Liver (tissue), 9 donors: Measurements from ENCODE around the gene PPP2CA. TPM values are rescaled to one million over a fixed set of nuclear protein-coding genes. Genes with fewer than 3 reads are reported as not detected.
A peak's percentile ranks its signal among the peaks of the same experiment; 100 is the strongest.

Source experiments
- DNase-seq: peaks from one replicate; pipeline ENCODE4 v3.0.0-alpha.2; 2017; ENCODE audit warnings: low spot score
- H3K27ac ChIP-seq, 2 donors: one replicate each; pipeline ENCODE4 v1.7.0; 2013; ENCODE audit warnings: inconsistent platforms in 2 of 2, low read length in 2 of 2, control low read depth in 1 of 2, low read depth in 1 of 2, mild to moderate bottlenecking in 1 of 2
- H3K27me3 ChIP-seq, 4 donors: one replicate each; pipeline versions ENCODE4 v1.6.1 to v1.7.0; 2013; ENCODE audit warnings: low read length in 3 of 4, inconsistent platforms in 1 of 4, mild to moderate bottlenecking in 1 of 4, moderate library complexity in 1 of 4; ENCODE audit not compliant: control insufficient read depth in 4 of 4, insufficient read depth in 4 of 4
- H3K36me3 ChIP-seq, 4 donors: one replicate each; pipeline versions ENCODE4 v1.6.1 to v1.7.0; 2013; ENCODE audit warnings: low read length in 3 of 4, mild to moderate bottlenecking in 3 of 4, low read depth in 1 of 4, moderate library complexity in 1 of 4; ENCODE audit not compliant: control insufficient read depth in 4 of 4, insufficient read depth in 3 of 4
- H3K4me1 ChIP-seq, 4 donors: one replicate each; pipeline versions ENCODE4 v1.6.1 to v1.7.0; 2013; ENCODE audit warnings: low read length in 3 of 4, mild to moderate bottlenecking in 3 of 4, moderate library complexity in 1 of 4; ENCODE audit not compliant: control insufficient read depth in 4 of 4, insufficient read depth in 4 of 4
- H3K4me3 ChIP-seq, 3 donors: one replicate each; pipeline versions ENCODE4 v1.6.1 to v1.7.0; 2013; ENCODE audit warnings: low read length in 3 of 3, control low read depth in 1 of 3, low read depth in 1 of 3, mild to moderate bottlenecking in 1 of 3
- H3K9ac ChIP-seq, 2 donors: one replicate each; pipeline ENCODE4 v1.7.0; 2013; ENCODE audit warnings: low read length in 2 of 2, mild to moderate bottlenecking in 2 of 2, moderate library complexity in 2 of 2, control low read depth in 1 of 2, low read depth in 1 of 2
- H3K9me3 ChIP-seq, 4 donors: one replicate each; pipeline versions ENCODE4 v1.6.1 to v1.7.0; 2013; ENCODE audit warnings: low read length in 3 of 4; ENCODE audit not compliant: control insufficient read depth in 4 of 4
- EGR1 ChIP-seq, 2 donors: IDR thresholded peaks; 2 replicates each; pipeline ENCODE4 v1.6.1; 2016 to 2018; ENCODE audit warnings: antibody characterized with exemption in 2 of 2, low read depth in 2 of 2
- FOXA1 ChIP-seq: IDR thresholded peaks from 2 replicates; pipeline ENCODE4 v1.6.1; 2016; ENCODE audit warnings: antibody characterized with exemption
- FOXA2 ChIP-seq: IDR thresholded peaks from 2 replicates; pipeline ENCODE4 v1.6.1; 2016; ENCODE audit warnings: antibody characterized with exemption
- GABPA ChIP-seq, 2 donors: IDR thresholded peaks in 1 of 2; conservative IDR thresholded peaks in 1 of 2; 2 replicates each; pipeline ENCODE4 v1.6.1; 2016; ENCODE audit warnings: antibody characterized with exemption in 2 of 2, mild to moderate bottlenecking in 1 of 2, moderate library complexity in 1 of 2
- HNF4A ChIP-seq, 2 donors: conservative IDR thresholded peaks; 2 replicates each; pipeline ENCODE4 v1.6.1; 2016; ENCODE audit warnings: antibody characterized with exemption in 2 of 2, mild to moderate bottlenecking in 2 of 2
- HNF4G ChIP-seq: IDR thresholded peaks from 2 replicates; pipeline ENCODE4 v1.6.1; 2016; ENCODE audit warnings: antibody characterized with exemption
- JUND ChIP-seq, 2 donors: IDR thresholded peaks; 2 replicates each; pipeline ENCODE4 v1.6.1; 2016; ENCODE audit warnings: antibody characterized with exemption in 2 of 2
- NR2F2 ChIP-seq: IDR thresholded peaks from 2 replicates; pipeline ENCODE4 v1.6.1; 2016; ENCODE audit warnings: antibody characterized with exemption
- RAD21 ChIP-seq, 2 donors: IDR thresholded peaks; 2 replicates each; pipeline ENCODE4 v1.6.1; 2016; ENCODE audit warnings: antibody characterized with exemption in 2 of 2, mild to moderate bottlenecking in 2 of 2
- RXRA ChIP-seq, 2 donors: IDR thresholded peaks; 2 replicates each; pipeline ENCODE4 v1.6.1; 2017 to 2018; ENCODE audit warnings: antibody characterized with exemption in 2 of 2, mild to moderate bottlenecking in 1 of 2
- SP1 ChIP-seq: IDR thresholded peaks from 2 replicates; pipeline ENCODE4 v1.6.1; 2018; ENCODE audit warnings: antibody characterized with exemption, mild to moderate bottlenecking
- TAF1 ChIP-seq: conservative IDR thresholded peaks from 2 replicates; pipeline ENCODE4 v1.6.1; 2016; ENCODE audit warnings: antibody characterized with exemption, mild to moderate bottlenecking
- YY1 ChIP-seq: IDR thresholded peaks from 2 replicates; pipeline ENCODE4 v1.6.1; 2016; ENCODE audit warnings: antibody characterized with exemption, mild to moderate bottlenecking
- WGBS: extraction: QIAGEN DNeasy Blood & Tissue Kit; methylation state at CpG from one replicate; pipeline ENCODE4 v1.1.7; 2013; 5-methylcytosine and 5-hydroxymethylcytosine counted together
- polyA plus RNA-seq, 2 donors: library from polyadenylated mRNA; stranded (reverse) in 1 of 2; unstranded in 1 of 2; fragments of 200-250 nt in 1 of 2; fragments of >200 nt in 1 of 2; fragmentation: Nextera tagmentation in 1 of 2; extraction: Ambion mirVana in 1 of 2; gene quantifications; one replicate each; pipeline versions ENCODE4 v1.2.1 to v1.2.3, GENCODE V29; 2013 to 2015
- total RNA-seq, 2 donors: library from RNA; depleted of rRNA; stranded (reverse); fragments of >200 nt; gene quantifications; one replicate each; pipeline ENCODE4 v1.2.3, GENCODE V29; 2014
- TF ChIP-seq, protein P1 (sequence below): IDR thresholded peaks from 2 replicates; pipeline ENCODE4 v1.6.1; 2016; ENCODE audit warnings: antibody characterized with exemption
- TF ChIP-seq, protein P2 (sequence below): fragments of 150-350 bp; IDR thresholded peaks from 2 replicates; pipeline ENCODE4 v1.5.1; 2017; ENCODE audit warnings: improper control_type of control experiment, low read depth, low read length; ENCODE audit not compliant: missing input control
- TF ChIP-seq, protein P3 (sequence below): IDR thresholded peaks from 2 replicates; pipeline ENCODE4 v1.6.1; 2016; ENCODE audit warnings: antibody characterized with exemption, mild to moderate bottlenecking
- TF ChIP-seq, protein P4 (sequence below): IDR thresholded peaks from 2 replicates; pipeline ENCODE4 v1.6.1; 2016; ENCODE audit warnings: antibody characterized with exemption
- TF ChIP-seq, protein P5 (sequence below): IDR thresholded peaks from 2 replicates; pipeline ENCODE4 v1.6.1; 2016; ENCODE audit warnings: antibody characterized with exemption
- donor health status: healthy.
- donor health status: healthy.
- donor health status: healthy.
- donor health status: healthy.
- donor health status: healthy.

The PPP2CA gene
- total and polyA plus RNA-seq, 4 donors = 43.3 to 71.6 (median 55.1) TPM

DNA sequence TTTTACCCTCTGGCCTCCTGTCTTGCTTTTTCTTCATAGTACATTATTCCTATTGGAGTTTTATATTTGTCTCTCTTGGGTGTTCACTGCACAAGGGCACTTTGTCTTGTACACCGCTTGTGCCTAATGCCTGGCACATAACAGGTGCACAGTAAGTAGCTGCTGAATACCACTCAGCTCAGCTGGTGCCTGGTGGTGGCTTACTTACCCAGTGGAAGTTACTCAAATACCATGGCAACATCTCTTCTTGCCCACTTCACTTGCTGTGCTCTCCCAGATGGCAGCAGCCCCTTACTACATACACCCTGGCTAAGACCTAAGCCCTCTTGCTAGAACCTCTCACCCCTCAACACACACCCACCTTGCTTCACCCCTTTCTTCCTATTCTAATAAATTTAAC is 37.8 kb downstream of the PPP2CA start (continued):
- no peak for TF ChIP-seq GABPA (IDR thresholded peaks at IDR 0.05 in 1 of 2, conservative IDR thresholded peaks at IDR 0.05 in 1 of 2)
- TF ChIP-seq RAD21 (IDR thresholded peaks at IDR 0.05) = no peak
- TF ChIP-seq SP1 = no peak
- no peak for TF ChIP-seq HNF4A (conservative IDR thresholded peaks at IDR 0.05)
- no peak for TF ChIP-seq RXRA (IDR thresholded peaks at IDR 0.05)
- TF ChIP-seq FOXA2 = no peak
- TF ChIP-seq FOXA1 = no peak

DNA sequence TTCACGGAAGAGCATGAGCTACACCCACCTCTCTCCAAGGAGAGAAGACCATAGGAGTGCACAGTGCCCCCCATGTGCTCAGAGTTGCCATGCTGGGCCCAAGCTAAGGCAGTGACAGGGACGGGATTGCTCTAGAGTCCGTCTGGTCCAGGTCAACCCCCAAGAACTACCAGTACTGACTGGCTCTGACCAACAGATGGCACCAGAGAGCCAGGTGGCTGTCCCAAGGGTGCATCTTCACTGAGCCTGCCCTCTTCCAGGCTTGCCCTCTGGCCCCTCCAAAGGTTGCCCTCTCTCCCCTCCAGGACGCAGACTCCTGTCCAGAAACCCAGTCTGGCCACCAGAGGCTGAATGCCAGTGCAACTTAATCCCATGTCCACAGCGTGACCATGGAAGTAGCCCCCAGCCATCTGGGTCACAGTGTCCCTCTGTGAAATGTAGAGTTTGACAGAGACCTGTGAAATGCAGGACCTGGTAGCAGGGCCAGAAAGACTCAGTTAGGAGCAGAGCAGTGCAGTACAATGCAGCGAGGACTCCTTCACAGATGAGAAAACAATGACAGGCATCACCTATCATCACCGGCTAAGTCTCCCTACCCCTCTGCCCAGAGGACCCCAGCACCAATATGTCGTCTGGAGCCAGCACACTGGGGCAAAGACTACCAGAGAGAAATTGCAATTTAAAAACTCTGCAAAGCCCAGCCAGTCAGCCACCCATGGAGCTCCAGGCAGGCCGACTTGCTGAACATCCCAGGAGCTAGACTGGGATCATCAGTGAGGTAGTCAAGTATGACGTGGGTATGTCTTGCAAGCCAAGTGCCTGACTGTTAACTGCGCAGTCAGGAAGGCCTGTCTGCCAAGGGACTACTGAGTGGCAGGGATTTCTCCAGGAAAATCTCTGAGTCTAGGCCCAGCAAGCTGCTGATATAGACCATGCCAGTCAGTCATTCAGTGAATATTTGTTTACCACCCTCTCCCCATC is 41.4 kb downstream of the PPP2CA start:
- H3K4me1 ChIP-seq = peaks cover 0 to 2% (median 0%) of the 10 kb centered on the region in 4 donors
- peak; percentile 81 for DNase-seq
- H3K4me3 ChIP-seq = no peak overlapping the region
- 58% methylated on average over 11 of the region's 11 CpGs for WGBS
- no peaks in the 10 kb centered on the region for H3K27me3 ChIP-seq
- no peaks in the 10 kb centered on the region for H3K9me3 ChIP-seq
- no peaks in the 10 kb centered on the region for H3K36me3 ChIP-seq
- H3K9ac ChIP-seq = no peak overlapping the region
- peak; percentile 94 to 96 for TF ChIP-seq RAD21 (IDR thresholded peaks at IDR 0.05)
- TF ChIP-seq, protein P1, sequence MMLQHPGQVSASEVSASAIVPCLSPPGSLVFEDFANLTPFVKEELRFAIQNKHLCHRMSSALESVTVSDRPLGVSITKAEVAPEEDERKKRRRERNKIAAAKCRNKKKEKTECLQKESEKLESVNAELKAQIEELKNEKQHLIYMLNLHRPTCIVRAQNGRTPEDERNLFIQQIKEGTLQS = no peak
- TF ChIP-seq, protein P2, sequence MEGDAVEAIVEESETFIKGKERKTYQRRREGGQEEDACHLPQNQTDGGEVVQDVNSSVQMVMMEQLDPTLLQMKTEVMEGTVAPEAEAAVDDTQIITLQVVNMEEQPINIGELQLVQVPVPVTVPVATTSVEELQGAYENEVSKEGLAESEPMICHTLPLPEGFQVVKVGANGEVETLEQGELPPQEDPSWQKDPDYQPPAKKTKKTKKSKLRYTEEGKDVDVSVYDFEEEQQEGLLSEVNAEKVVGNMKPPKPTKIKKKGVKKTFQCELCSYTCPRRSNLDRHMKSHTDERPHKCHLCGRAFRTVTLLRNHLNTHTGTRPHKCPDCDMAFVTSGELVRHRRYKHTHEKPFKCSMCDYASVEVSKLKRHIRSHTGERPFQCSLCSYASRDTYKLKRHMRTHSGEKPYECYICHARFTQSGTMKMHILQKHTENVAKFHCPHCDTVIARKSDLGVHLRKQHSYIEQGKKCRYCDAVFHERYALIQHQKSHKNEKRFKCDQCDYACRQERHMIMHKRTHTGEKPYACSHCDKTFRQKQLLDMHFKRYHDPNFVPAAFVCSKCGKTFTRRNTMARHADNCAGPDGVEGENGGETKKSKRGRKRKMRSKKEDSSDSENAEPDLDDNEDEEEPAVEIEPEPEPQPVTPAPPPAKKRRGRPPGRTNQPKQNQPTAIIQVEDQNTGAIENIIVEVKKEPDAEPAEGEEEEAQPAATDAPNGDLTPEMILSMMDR = peak; percentile 90
- TF ChIP-seq NR2F2 = peak; percentile 20
- no peak for TF ChIP-seq JUND (IDR thresholded peaks at IDR 0.05)
- no peak for TF ChIP-seq EGR1 (IDR thresholded peaks at IDR 0.05; ENCODE audit: low read depth in 2 of 2)
- TF ChIP-seq RXRA (IDR thresholded peaks at IDR 0.05) = no peak
- TF ChIP-seq GABPA (IDR thresholded peaks at IDR 0.05 in 1 of 2, conservative IDR thresholded peaks at IDR 0.05 in 1 of 2) = no peak
- no peak for TF ChIP-seq TAF1
- no peak for TF ChIP-seq SP1
- TF ChIP-seq HNF4A (conservative IDR thresholded peaks at IDR 0.05) = peak in 1 of 2 donors; percentile 54
- TF ChIP-seq, protein P3, sequence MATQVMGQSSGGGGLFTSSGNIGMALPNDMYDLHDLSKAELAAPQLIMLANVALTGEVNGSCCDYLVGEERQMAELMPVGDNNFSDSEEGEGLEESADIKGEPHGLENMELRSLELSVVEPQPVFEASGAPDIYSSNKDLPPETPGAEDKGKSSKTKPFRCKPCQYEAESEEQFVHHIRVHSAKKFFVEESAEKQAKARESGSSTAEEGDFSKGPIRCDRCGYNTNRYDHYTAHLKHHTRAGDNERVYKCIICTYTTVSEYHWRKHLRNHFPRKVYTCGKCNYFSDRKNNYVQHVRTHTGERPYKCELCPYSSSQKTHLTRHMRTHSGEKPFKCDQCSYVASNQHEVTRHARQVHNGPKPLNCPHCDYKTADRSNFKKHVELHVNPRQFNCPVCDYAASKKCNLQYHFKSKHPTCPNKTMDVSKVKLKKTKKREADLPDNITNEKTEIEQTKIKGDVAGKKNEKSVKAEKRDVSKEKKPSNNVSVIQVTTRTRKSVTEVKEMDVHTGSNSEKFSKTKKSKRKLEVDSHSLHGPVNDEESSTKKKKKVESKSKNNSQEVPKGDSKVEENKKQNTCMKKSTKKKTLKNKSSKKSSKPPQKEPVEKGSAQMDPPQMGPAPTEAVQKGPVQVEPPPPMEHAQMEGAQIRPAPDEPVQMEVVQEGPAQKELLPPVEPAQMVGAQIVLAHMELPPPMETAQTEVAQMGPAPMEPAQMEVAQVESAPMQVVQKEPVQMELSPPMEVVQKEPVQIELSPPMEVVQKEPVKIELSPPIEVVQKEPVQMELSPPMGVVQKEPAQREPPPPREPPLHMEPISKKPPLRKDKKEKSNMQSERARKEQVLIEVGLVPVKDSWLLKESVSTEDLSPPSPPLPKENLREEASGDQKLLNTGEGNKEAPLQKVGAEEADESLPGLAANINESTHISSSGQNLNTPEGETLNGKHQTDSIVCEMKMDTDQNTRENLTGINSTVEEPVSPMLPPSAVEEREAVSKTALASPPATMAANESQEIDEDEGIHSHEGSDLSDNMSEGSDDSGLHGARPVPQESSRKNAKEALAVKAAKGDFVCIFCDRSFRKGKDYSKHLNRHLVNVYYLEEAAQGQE = no peak
- no peak for TF ChIP-seq YY1
- TF ChIP-seq, protein P4, sequence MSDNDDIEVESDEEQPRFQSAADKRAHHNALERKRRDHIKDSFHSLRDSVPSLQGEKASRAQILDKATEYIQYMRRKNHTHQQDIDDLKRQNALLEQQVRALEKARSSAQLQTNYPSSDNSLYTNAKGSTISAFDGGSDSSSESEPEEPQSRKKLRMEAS = no peak
- TF ChIP-seq, protein P5, sequence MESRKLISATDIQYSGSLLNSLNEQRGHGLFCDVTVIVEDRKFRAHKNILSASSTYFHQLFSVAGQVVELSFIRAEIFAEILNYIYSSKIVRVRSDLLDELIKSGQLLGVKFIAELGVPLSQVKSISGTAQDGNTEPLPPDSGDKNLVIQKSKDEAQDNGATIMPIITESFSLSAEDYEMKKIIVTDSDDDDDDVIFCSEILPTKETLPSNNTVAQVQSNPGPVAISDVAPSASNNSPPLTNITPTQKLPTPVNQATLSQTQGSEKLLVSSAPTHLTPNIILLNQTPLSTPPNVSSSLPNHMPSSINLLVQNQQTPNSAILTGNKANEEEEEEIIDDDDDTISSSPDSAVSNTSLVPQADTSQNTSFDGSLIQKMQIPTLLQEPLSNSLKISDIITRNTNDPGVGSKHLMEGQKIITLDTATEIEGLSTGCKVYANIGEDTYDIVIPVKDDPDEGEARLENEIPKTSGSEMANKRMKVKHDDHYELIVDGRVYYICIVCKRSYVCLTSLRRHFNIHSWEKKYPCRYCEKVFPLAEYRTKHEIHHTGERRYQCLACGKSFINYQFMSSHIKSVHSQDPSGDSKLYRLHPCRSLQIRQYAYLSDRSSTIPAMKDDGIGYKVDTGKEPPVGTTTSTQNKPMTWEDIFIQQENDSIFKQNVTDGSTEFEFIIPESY = no peak
- TF ChIP-seq HNF4G = no peak
- no peak for TF ChIP-seq FOXA1
- H3K27ac ChIP-seq = no peak overlapping the region
